Measurements from ENCODE around the gene GHR.

GHR gene

GRCh38 chr5:42597318-42597937 lies 174.2 kb downstream of the GHR start:
- no peak overlapping the region for H2AFZ ChIP-seq (ENCODE audit: low read length)
- H4K8ac ChIP-seq (ENCODE audit: low read depth, low read length): no peak overlapping the region
- WGBS, 2 donors (ENCODE audit: extremely low coverage in 2 of 2, insufficient read length in 2 of 2, insufficient replicate concordance in 1 of 2): no CpG with 5 or more reads among the region's 4 CpGs
- no peak overlapping the region for H2BK5ac ChIP-seq (ENCODE audit: low read length)
- no peaks in the 10 kb centered on the region for H3K79me1 ChIP-seq (ENCODE audit: low read depth, low read length)
- H2AK5ac ChIP-seq (ENCODE audit: low read depth, low read length): no peak overlapping the region
- no peak overlapping the region for H4K91ac ChIP-seq (ENCODE audit: low read depth, low read length, poor library complexity)
- no peak overlapping the region for H3K27ac ChIP-seq (replicated peaks; ENCODE audit: low read length)
- no peak overlapping the region for H3K23ac ChIP-seq (ENCODE audit: low read depth, low read length, poor library complexity)
- DNase-seq (ENCODE audit: low spot score): no peak
- no peak overlapping the region for H2BK120ac ChIP-seq (ENCODE audit: low read depth, low read length)
- no peak overlapping the region for H3K4ac ChIP-seq (ENCODE audit: low read length)
- H2BK12ac ChIP-seq (ENCODE audit: low read length): no peak overlapping the region
- H3K9ac ChIP-seq (ENCODE audit: low read depth, low read length, poor library complexity): no peak overlapping the region
- no peaks in the 10 kb centered on the region for H3K36me3 ChIP-seq (replicated peaks in 1 of 2; ENCODE audit: control insufficient read depth in 2 of 2, insufficient read depth in 2 of 2, low read length in 2 of 2)
- no peaks in the 10 kb centered on the region for H3K27me3 ChIP-seq (ENCODE audit: control insufficient read depth in 3 of 3, insufficient read depth in 3 of 3, low read depth in 1 of 3, low read length in 3 of 3)
- no peak overlapping the region for H3K4me2 ChIP-seq (ENCODE audit: insufficient read depth, low read length, poor library complexity, severe bottlenecking)
- no peak overlapping the region for H3K18ac ChIP-seq (ENCODE audit: low read length)
- no peak overlapping the region for H3K14ac ChIP-seq (ENCODE audit: low read length)
- H3K4me1 ChIP-seq (ENCODE audit: control insufficient read depth in 2 of 2, insufficient read depth in 1 of 2, low read depth in 1 of 2, low read length in 2 of 2): no peaks in the 10 kb centered on the region
- H3K4me3 ChIP-seq (ENCODE audit: low read length in 2 of 2): no peak overlapping the region
- H3K9me3 ChIP-seq (replicated peaks in 1 of 2; ENCODE audit: control insufficient read depth in 2 of 2, insufficient read depth in 1 of 2, low read depth in 1 of 2, low read length in 2 of 2): no peaks in the 10 kb centered on the region
- H2BK15ac ChIP-seq (ENCODE audit: low read length): no peak overlapping the region

GRCh38 chr5:42598311-42598710 lies 175.1 kb downstream of the GHR start:
- no peaks in the 10 kb centered on the region for H3K79me1 ChIP-seq (ENCODE audit: low read depth, low read length)
- H2BK5ac ChIP-seq (ENCODE audit: low read length): no peak overlapping the region
- no peak overlapping the region for H3K4me3 ChIP-seq (ENCODE audit: low read length in 2 of 2)
- H3K4me1 ChIP-seq (ENCODE audit: control insufficient read depth in 2 of 2, insufficient read depth in 1 of 2, low read depth in 1 of 2, low read length in 2 of 2): no peaks in the 10 kb centered on the region
- H2AFZ ChIP-seq (ENCODE audit: low read length): no peak overlapping the region
- H3K27ac ChIP-seq (replicated peaks; ENCODE audit: low read length): no peak overlapping the region
- H3K27me3 ChIP-seq (ENCODE audit: control insufficient read depth in 3 of 3, insufficient read depth in 3 of 3, low read depth in 1 of 3, low read length in 3 of 3): no peaks in the 10 kb centered on the region
- no peak overlapping the region for H4K8ac ChIP-seq (ENCODE audit: low read depth, low read length)
- H3K4me2 ChIP-seq (ENCODE audit: insufficient read depth, low read length, poor library complexity, severe bottlenecking): no peak overlapping the region
- H3K23ac ChIP-seq (ENCODE audit: low read depth, low read length, poor library complexity): no peak overlapping the region
- H2BK15ac ChIP-seq (ENCODE audit: low read length): no peak overlapping the region
- H3K36me3 ChIP-seq (replicated peaks in 1 of 2; ENCODE audit: control insufficient read depth in 2 of 2, insufficient read depth in 2 of 2, low read length in 2 of 2): no peaks in the 10 kb centered on the region
- no peak overlapping the region for H2BK12ac ChIP-seq (ENCODE audit: low read length)
- no peak overlapping the region for H3K14ac ChIP-seq (ENCODE audit: low read length)
- H2BK120ac ChIP-seq (ENCODE audit: low read depth, low read length): no peak overlapping the region
- no peak overlapping the region for H3K4ac ChIP-seq (ENCODE audit: low read length)
- no peak for DNase-seq (ENCODE audit: low spot score)
- no peak overlapping the region for H4K91ac ChIP-seq (ENCODE audit: low read depth, low read length, poor library complexity)
- H3K18ac ChIP-seq (ENCODE audit: low read length): no peak overlapping the region
- no peak overlapping the region for H3K9ac ChIP-seq (ENCODE audit: low read depth, low read length, poor library complexity)
- H3K9me3 ChIP-seq (replicated peaks in 1 of 2; ENCODE audit: control insufficient read depth in 2 of 2, insufficient read depth in 1 of 2, low read depth in 1 of 2, low read length in 2 of 2): no peaks in the 10 kb centered on the region
- H2AK5ac ChIP-seq (ENCODE audit: low read depth, low read length): no peak overlapping the region

- H3K4me2 ChIP-seq (ENCODE audit: insufficient read depth, low read length, poor library complexity, severe bottlenecking): no peak overlapping the region
- H2BK12ac ChIP-seq (ENCODE audit: low read length): no peak overlapping the region
- H4K91ac ChIP-seq (ENCODE audit: low read depth, low read length, poor library complexity): no peak overlapping the region
- no peaks in the 10 kb centered on the region for H3K27me3 ChIP-seq (ENCODE audit: control insufficient read depth in 3 of 3, insufficient read depth in 3 of 3, low read depth in 1 of 3, low read length in 3 of 3)
- no peak overlapping the region for H2BK15ac ChIP-seq (ENCODE audit: low read length)
- H4K8ac ChIP-seq (ENCODE audit: low read depth, low read length): no peak overlapping the region
- H3K4ac ChIP-seq (ENCODE audit: low read length): no peak overlapping the region
- H3K4me3 ChIP-seq (ENCODE audit: low read length in 2 of 2): no peak overlapping the region
- DNase-seq (ENCODE audit: low spot score): no peak
- H3K9me3 ChIP-seq (replicated peaks in 1 of 2; ENCODE audit: control insufficient read depth in 2 of 2, insufficient read depth in 1 of 2, low read depth in 1 of 2, low read length in 2 of 2): no peaks in the 10 kb centered on the region
- no peak overlapping the region for H3K14ac ChIP-seq (ENCODE audit: low read length)
- no peak overlapping the region for H2AK5ac ChIP-seq (ENCODE audit: low read depth, low read length)
- H3K9ac ChIP-seq (ENCODE audit: low read depth, low read length, poor library complexity): no peak overlapping the region
- H2BK5ac ChIP-seq (ENCODE audit: low read length): no peak overlapping the region
- no peak overlapping the region for H2AFZ ChIP-seq (ENCODE audit: low read length)
- WGBS, 2 donors (ENCODE audit: extremely low coverage in 2 of 2, insufficient read length in 2 of 2, insufficient replicate concordance in 1 of 2): no CpG with 5 or more reads among the region's 3 CpGs
- H3K79me1 ChIP-seq (ENCODE audit: low read depth, low read length): no peaks in the 10 kb centered on the region
- no peak overlapping the region for H3K27ac ChIP-seq (replicated peaks; ENCODE audit: low read length)
- H3K4me1 ChIP-seq (ENCODE audit: control insufficient read depth in 2 of 2, insufficient read depth in 1 of 2, low read depth in 1 of 2, low read length in 2 of 2): no peaks in the 10 kb centered on the region
- H3K18ac ChIP-seq (ENCODE audit: low read length): no peak overlapping the region
- H2BK120ac ChIP-seq (ENCODE audit: low read depth, low read length): no peak overlapping the region
- no peak overlapping the region for H3K23ac ChIP-seq (ENCODE audit: low read depth, low read length, poor library complexity)
- no peaks in the 10 kb centered on the region for H3K36me3 ChIP-seq (replicated peaks in 1 of 2; ENCODE audit: control insufficient read depth in 2 of 2, insufficient read depth in 2 of 2, low read length in 2 of 2)
These were observed 175.9 kb downstream of the GHR start for GRCh38 chr5:42599106-42599505.

GRCh38 chr5:42600441-42600840 lies 177.2 kb downstream of the GHR start:
- H3K9ac ChIP-seq (ENCODE audit: low read depth, low read length, poor library complexity): no peak overlapping the region
- H3K9me3 ChIP-seq (replicated peaks in 1 of 2; ENCODE audit: control insufficient read depth in 2 of 2, insufficient read depth in 1 of 2, low read depth in 1 of 2, low read length in 2 of 2): no peaks in the 10 kb centered on the region

More at GRCh38 chr5:42600441-42600840, 177.2 kb downstream of the GHR start:
- H3K23ac ChIP-seq (ENCODE audit: low read depth, low read length, poor library complexity): no peak overlapping the region
- no peak overlapping the region for H2AK5ac ChIP-seq (ENCODE audit: low read depth, low read length)
- no peak overlapping the region for H3K27ac ChIP-seq (replicated peaks; ENCODE audit: low read length)
- H3K79me1 ChIP-seq (ENCODE audit: low read depth, low read length): no peaks in the 10 kb centered on the region
- H2BK12ac ChIP-seq (ENCODE audit: low read length): no peak overlapping the region
- H3K4me1 ChIP-seq (ENCODE audit: control insufficient read depth in 2 of 2, insufficient read depth in 1 of 2, low read depth in 1 of 2, low read length in 2 of 2): no peaks in the 10 kb centered on the region
- no peak overlapping the region for H4K91ac ChIP-seq (ENCODE audit: low read depth, low read length, poor library complexity)
- no CpG with 5 or more reads among the region's 1 CpG for WGBS, 2 donors (ENCODE audit: extremely low coverage in 2 of 2, insufficient read length in 2 of 2, insufficient replicate concordance in 1 of 2)
- no peaks in the 10 kb centered on the region for H3K36me3 ChIP-seq (replicated peaks in 1 of 2; ENCODE audit: control insufficient read depth in 2 of 2, insufficient read depth in 2 of 2, low read length in 2 of 2)
- H2BK5ac ChIP-seq (ENCODE audit: low read length): no peak overlapping the region
- H3K4ac ChIP-seq (ENCODE audit: low read length): no peak overlapping the region
- H3K27me3 ChIP-seq (ENCODE audit: control insufficient read depth in 3 of 3, insufficient read depth in 3 of 3, low read depth in 1 of 3, low read length in 3 of 3): no peaks in the 10 kb centered on the region
- no peak overlapping the region for H4K8ac ChIP-seq (ENCODE audit: low read depth, low read length)
- no peak overlapping the region for H3K14ac ChIP-seq (ENCODE audit: low read length)
- no peak overlapping the region for H2AFZ ChIP-seq (ENCODE audit: low read length)
- no peak overlapping the region for H2BK15ac ChIP-seq (ENCODE audit: low read length)
- H3K4me3 ChIP-seq (ENCODE audit: low read length in 2 of 2): no peak overlapping the region
- DNase-seq (ENCODE audit: low spot score): no peak
- no peak overlapping the region for H3K4me2 ChIP-seq (ENCODE audit: insufficient read depth, low read length, poor library complexity, severe bottlenecking)
- no peak overlapping the region for H2BK120ac ChIP-seq (ENCODE audit: low read depth, low read length)
- no peak overlapping the region for H3K18ac ChIP-seq (ENCODE audit: low read length)
